HG02943 (cell line): ENCODE measurements around the gene PPDPF.
"Not testable (repeated sequence)": the region's sequence is repeated elsewhere in the genome, so short reads cannot be mapped to it uniquely, and the experiment has no call there.

ENCODE experiments used
- ATAC-seq: cut with Tn5 transposase; IDR thresholded peaks from one replicate; pipeline ENCODE4 v1.9.1; 2021; ENCODE audit warnings: mild to moderate bottlenecking, low read depth, moderate library complexity; ENCODE audit not compliant: unreplicated experiment

The PPDPF gene, protein sequence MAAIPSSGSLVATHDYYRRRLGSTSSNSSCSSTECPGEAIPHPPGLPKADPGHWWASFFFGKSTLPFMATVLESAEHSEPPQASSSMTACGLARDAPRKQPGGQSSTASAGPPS

DNA sequence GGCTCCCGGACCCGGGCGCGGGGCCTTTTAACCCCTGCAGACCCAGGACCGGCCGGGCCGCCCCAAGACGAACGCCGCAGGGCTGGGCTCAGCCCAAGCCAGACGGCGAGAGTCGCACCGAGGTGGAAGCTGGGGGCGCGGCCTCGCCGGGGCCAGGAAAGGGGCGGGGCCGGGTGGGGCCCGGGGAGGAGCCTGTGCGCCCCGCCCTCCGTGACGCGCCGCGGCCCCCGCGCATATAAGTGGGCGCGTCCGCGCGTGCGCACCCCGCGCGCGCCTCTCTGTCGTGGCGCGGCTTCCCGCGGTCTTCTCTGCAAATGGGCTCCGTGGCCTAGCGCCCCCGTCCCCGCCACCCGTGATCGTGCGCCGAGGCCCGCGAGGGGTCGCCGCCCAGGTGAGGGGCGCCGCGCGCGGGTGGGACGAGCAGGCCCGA lies at the start of gene PPDPF:
Gene PPDPF (plus strand): TSS at position 262 of the 430 bp plus-strand sequence. CDS start 544 bp downstream, outside the sequence.
- peak; percentile 61 for ATAC-seq

DNA sequence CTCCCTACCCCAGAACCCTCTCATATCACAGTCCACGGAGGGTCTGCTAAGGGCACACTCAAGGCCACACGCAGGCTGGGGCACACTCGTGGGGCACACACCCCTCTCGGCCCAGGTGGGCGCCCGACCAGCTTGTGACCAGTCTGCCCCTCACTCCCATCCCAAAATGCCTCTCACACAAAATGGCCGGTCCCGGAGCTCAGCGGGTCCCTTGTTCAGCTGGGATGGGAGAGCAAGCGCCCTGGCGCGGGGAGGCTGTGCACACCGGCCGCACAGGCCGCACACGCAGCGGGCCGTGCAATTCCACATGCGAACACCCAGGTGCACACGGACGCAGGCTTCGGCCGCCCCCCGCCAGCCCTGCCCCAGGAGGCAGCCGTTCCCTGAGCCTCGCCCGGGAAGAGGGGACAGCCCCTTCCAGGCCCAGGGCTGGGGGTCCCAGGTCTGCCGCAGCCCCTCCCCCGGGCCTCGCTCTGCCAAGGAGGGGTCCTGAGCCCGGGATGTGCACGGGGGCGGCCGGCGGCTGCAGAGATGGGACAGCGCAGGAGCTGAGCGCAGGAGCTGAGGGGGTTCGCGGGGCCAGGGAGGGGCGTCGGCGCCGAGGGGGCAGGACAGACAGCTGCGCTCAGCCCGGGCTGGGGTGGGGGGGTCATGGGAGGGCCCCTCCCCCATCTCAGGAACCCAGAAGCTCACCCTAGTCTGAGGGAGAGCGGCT lies 49.4 kb upstream of the PPDPF start:
- ATAC-seq = no peak

DNA sequence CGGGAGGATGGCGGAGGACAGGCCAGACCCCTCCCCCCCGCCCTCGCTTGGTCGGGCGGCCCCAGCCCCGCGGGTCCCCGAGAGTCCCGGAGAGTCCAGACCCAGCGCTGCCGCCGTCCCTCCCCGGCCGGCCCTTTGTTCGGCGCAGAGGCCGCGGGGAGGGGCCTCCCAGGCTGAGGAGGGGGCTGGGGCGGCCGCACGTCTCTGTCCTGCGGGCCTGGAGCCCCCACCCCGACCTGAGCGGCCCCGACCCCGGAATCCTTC lies 48.9 kb upstream of the PPDPF start:
- ATAC-seq = no peak

DNA sequence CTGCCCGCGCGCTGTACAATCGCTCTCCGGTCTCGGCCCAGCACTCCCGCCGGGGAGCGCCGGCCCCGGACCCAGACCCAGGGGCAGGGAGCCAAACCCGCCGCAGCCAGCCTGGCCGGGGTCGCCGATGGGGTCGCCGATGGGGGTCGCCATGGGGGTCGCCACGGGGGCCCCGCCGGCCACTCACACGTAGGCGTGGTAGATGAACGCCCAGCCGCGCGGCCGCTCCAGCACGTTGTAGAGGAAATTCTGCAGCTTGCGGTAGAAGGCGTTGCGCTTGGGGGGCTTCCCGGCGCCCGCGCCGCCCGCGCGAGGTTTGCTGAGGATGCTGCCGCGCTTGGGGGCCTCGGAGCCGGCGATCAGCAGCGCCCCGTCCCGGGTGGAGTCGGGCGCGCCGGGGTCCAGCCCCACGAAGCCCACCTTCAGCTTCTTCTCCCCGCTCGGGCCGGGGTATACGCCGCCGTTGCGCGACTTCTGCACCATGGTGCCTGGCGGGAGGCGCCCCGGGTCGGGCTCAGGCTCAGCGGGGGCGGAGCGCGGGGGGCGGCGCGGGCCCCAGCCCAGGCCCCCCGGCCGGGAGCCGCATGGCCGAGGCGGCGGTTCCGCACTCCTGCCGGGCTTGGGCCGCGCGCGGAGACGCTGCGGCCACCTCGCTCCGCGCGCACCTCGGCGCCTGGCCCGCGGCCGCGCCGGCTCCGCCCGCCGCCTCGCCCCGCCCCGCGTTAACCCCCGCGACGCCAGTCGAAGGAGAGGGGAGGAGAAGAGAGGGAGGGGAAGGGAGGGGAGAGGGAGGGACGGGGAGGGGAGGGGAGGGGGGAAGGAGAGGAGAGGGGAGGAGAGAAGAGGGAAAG lies 48.4 kb upstream of the PPDPF start, which contains the start of gene KCNQ2:
Gene KCNQ2 (minus strand): TSS at position 675 of the 851 bp plus-strand sequence. CDS start 192 bp downstream, at position 483.
- ATAC-seq = no peak

DNA sequence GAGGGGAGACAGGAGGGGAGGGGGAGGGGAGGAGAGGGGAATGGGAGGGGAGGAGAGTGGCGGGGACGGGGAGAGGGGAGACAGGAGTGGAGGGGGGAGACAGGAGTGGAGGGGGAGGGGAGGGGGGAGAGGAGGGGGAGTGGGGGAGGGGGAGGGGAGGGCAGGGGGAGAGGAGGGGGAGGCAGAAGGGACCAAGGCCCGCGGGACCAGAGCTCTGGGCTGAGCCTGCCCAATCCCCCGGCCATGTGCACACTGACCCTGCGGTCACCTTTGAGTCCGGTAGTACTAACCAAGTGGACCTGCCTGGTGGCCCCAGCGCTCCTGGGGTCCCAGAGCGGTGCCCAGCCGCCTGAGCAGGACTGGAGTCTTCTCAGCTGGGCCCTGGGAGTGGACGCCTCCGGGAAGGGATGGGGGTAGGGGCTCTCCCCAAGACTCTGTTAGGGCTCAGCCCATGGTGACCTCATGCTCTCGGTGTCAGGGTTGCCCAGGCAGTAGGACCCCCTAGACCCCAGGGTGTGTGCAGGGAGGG lies 47.6 kb upstream of the PPDPF start:
- ATAC-seq = no peak

DNA sequence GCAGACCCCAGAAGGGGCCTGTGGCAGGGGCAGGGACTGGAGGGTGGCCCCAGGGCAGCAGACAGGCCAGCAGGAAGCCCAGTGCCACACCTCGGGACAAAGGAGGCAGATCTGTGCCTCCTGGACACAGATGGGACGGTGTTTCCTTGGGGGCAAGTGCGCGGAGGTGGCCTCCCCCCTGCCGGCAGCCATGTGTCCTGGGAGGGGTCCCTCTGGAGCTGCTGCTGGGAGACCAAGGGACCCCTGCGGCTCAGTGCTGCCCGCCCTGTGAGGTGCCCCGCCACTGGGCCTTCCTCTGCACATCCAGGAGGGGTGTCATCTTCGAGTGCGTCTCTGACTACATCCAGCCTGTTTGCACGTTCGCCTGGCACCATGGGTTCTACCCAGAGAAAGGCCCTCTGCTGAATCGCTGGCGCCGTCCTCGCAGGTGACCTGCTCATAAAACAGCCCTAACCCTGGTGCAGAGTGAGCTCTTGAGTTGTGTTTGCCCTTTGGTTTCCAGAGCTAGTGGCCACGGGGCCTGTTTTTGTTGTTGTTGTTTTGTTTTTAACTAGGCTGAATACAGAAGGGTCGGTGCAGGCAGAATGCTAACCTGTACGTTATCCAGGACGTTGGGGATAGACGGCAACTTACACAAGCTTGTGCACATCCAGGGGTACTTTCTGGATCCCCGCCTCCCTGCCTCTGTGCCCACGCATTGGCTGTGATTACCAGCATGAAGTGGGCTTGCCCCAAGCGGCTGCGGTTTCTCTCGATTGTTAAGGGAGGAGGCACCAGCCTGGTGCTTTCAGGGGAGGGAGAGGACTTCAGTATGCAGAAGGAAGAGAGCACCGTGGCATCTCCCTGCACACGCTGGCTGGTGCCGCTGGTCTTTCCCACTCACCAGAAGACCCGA lies 46.8 kb upstream of the PPDPF start:
- no peak for ATAC-seq

DNA sequence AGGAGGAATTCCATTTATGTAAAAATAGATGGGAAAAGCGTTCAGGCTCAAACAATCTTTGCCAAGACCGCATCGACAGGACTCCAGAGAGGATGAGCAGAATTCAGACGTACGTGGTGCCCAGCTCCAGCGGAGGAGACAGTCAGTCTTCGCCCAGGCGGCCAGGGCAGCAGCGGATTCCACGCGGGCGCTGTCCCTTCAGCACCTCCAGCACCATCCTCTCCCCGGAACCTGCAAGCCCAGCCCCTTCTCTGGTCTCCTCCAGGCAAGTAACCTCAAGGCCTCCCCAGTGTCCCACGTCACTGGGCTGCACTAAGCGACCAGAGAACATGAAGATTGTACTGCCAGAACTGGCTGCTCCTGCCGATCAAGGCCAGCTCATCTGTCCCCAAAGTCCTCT lies 45.4 kb upstream of the PPDPF start:
- no peak for ATAC-seq

DNA sequence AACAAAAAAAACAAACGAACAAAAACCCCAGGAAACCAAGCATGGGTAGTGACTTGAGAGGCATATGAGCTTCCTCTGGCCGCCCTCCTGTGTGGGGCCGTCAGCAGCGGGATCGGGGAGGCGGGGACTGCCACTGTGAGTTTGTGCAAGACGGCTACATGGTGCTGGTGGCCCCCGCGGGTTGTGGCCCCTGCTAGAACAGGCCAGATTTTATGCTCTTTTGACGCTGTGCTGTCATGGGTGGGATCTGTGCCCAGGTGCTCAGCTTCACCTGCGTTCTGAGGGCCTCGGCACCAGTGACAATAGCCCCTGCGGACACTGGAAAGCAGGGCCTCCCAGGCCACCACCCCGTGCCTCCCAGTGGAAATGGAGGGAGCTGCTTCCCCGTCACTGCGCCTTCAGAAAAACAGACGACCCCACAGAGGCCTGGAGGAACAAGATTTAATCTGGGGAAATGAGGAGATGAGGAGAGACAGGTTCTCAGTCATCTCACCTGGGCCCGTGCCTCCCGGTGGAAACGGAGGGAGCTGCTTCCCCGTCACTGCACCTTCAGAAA lies 43.4 kb upstream of the PPDPF start:
- no peak for ATAC-seq

DNA sequence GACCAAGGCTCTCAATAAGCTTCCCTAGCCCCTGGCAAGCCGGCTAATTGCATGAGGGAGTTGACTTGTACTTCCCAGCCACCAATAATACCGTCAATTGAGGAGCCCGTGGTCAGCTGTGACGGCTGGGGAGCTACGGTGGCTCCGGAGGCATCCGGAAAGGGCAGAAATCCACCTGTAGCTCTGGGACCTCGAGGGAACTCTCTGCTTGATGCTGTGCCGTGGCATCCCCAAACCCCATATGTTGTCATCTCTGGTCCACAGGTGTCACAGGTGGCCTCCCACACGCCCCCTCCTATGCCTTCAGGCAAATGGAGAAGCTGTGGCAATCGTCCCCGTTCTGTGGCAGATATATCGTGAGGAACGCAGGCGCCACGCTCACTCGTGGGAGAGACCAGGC lies 42.6 kb upstream of the PPDPF start:
- no peak for ATAC-seq

DNA sequence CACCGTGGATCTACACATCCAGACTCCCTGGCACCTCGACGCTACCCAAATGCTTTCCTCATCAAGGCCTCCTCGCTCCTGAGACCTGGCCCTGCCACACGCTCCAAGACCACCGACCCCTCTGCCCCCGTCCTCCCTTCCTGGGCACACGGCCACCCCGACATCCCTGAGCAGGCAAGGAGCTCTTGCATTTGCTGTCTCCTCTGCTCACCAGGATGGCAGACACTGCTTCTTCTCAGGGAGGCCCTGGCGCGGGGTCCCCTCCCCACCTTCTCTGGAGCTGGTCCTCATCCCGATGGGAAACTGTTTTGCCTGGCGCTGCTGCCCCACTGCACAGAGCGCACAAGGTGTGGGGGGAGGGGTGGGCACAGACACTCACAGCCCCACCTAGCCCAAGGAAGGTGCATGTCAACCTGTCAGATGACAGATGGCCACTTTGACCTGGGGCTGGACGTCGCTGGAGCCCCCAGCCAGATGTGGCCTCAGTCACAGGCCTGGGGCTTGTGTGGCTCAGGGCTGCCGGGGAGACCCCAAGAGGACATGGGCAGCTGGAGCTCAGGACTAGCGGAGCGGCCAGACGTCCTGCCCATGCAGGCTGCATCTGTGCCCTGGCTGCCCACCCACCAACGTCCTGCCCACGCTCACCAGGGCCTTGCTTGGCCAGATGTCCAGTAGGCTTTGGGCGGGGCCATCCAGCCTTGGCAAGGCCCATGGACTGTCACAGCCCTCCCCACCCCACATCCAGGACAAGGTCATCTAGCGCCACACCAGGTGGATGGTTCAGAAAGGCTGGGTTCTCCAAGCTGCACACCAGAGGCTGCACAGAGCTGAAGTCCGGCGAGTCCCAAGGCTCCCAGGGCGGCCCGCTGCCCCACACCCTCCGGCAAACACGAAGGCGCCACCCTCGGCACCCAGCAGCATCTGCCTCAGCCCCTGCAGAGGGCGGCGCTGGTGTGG lies 41.9 kb upstream of the PPDPF start:
- ATAC-seq = no peak

DNA sequence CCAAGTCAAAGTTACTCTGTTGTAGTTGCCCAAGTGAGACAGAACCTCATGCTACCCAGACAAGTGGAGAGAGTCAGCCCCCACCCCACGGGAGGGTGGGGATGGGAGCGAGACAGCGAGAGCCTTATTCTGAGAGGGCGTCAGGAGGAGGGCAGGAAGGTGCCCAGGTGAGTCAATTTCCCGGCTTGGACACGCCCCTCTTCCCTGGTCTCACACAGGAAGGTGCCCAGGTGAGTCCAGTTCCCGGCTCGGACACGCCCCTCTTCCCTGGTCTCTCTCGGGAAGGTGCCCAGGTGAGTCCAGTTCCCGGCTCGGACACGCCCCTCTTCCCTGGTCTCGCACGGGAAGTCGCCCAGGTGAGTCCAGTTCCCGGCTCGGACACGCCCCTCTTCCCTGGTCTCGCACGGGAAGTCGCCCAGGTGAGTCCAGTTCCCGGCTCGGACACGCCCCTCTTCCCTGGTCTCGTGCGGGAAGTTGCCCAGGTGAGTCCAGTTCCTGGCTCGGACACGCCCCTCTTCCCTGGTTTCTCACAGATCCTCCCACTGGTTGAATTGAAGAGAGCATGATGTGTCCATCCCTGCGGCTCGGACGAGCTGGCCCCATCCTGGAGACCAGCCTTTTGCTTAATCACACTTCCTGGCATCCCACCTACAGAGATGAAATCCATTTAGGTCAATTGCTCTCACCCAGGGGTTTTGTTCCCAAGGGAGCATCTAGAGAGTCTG lies 40.7 kb upstream of the PPDPF start:
- ATAC-seq = not testable (repeated sequence)

DNA sequence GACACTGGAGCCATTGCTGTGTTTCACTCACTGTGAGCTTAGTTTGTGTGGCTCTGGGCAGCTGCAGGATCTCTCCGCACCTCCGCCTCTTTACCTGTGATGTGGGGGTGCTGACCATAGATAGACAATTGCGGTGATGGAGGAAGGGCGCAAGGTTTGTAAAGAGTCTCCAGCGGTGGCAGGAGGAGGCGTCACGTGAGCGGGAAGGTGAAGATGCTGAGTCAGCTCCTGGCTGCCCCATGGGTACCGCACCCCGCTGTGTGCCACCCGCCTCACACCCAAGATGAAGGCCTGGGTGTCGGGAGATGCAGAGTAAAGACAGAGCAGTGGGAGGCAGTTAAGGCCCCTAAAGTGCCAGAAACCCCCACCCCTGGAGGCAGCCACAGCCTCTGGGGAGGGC lies 39.1 kb upstream of the PPDPF start:
- no peak for ATAC-seq

DNA sequence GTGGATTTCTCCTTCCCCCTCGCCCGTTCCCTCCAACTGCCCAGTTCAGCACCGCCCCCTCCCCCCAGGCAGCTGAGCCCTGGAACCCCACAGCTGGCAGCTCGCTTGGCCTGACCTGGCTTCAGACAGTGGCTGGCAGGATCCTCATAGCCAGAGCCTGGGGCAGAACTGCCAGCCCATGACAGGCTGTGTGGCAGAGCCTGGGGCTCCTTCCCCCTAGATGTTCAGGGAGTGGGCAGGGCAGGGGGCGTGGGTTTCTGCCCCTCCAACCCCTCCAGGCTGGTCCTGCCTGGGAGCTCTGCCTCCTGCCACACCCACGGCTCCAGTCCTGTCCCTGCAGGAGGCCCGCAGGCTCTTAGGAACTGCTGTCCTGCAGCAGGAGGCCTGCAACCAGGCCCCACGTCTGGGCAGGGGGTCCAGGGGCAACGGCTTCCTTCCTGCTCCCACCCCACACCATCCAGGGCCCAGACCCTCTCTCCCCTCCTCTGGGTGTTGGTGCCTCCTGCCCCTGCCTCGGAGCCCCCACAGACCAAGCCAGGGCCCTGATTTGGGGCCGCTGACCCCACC lies 38.5 kb upstream of the PPDPF start:
- ATAC-seq = no peak

DNA sequence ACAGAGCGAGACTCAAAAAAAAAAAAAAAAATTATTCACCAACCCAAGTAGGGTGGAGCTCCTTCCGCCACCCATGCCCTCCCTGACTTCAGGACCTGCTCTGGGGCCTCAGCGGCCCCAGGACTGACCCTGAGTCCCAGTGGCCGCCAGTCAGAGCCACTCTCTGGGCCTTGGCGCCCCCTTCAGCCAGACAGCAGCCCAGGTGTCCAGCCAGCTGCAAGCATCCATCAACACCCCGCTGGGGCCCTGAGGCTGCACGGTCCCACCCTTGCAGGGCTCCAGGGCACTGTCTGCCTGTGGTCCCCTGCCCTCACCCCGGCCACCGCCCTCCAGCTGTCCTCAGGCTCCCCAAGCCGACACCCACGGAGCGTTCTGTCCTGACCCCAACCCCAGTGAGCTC lies 36.7 kb upstream of the PPDPF start:
- ATAC-seq = no peak

DNA sequence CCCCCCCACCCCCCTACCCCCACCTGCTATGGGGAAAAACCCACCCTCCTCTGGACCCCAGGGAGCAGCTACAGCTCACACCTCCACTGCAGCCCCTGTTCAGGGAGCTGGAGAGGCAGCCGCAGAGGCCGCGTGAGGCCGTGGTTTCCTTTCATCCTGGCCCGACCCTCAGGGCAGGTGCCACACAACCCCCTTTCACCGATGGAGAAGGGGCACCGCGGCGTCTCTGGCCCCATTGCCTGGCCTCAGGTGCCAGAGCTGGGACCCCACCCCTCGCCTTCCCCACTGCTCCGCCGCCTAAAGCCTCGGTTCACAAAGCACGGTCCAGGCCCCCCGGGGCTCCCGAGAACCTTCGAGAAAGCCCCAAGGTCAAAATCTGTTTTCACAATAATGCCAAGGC lies 36.3 kb upstream of the PPDPF start:
- ATAC-seq = no peak

DNA sequence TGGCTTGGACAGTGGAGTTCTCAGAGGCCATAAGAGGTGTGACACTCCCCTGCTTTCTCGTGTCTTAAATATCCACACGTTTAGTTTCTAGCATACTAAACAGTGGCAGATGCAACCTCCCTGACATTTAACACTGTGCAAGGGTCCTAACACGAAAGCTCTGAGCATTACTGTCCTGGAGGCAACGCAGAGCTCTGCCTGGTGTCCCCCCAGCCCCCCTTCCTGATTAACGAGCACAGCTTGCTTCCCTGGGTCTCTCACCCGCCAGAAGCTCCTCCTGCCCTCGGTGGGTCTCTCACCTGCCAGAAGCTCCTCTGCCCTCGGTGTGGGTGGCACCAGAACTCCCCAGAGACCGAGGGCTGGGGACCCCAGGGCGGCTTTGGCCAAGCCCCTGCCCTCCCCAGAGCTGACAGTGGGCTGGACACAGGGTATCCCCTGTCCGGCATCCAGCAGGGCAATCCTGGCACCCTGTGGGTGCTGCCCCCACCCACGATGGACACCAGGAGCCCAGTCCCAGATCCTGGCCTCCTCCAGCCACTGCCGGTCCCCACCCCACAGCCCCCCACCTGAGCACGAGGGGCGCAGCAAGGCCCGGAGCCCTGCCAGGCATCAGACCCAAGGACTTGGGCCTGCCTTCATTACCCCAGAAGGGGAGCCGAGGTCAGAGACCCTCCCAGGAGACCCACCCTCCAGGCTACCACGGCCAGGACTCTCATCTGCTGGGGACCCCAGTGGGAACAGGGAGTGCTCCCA lies 35.7 kb upstream of the PPDPF start:
- ATAC-seq = no peak

DNA sequence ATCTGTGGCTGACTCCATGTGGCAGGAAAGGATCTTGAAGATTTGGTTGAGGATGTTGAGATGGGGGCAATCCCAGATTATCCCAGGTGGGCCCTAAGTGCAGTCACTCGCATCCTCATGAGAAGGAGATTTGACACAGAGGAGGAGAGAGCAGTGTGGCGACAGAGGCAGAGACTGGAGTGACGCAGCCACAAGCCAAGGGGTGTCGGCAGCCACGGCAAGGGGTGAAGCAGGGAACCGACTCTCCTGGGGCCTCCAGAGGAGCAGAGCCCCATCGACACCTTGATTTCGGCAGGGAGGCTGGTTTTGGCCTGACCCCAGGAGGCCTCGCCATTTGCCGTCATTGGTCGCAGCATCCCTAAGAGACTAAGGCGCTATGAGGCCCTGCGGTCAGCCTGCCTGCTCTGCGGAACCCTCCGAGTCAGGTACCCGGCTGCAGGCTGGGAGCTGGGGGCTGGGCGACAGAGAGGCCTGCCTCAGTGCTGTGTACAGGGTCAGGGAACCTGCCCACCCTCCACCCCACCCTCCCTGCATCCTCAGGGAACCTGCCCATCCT lies 34.2 kb upstream of the PPDPF start:
- no peak for ATAC-seq
